Trophoblast cell (in vitro differentiated cells and primary cell): ENCODE data around the gene PDHX.
"Not testable (repeated sequence)": the region's sequence is repeated elsewhere in the genome, so short reads cannot be mapped to it uniquely, and the experiment has no call there.

Source experiments
- DNase-seq, 2 donors: peaks; one replicate each; pipeline ENCODE4 v3.0.0-alpha.2; 2016
- H2AFZ ChIP-seq: 2 replicates; pipeline ENCODE4 v1.6.1; 2013; ENCODE audit warnings: low read length, moderate library complexity, mild to moderate bottlenecking; ENCODE audit not compliant: insufficient read depth, poor library complexity
- H2AK5ac ChIP-seq: 2 replicates; pipeline ENCODE4 v1.6.1; 2013; ENCODE audit warnings: mild to moderate bottlenecking, low read length
- H2BK120ac ChIP-seq: 2 replicates; pipeline ENCODE4 v1.6.1; 2013; ENCODE audit warnings: low read length, mild to moderate bottlenecking, moderate library complexity; ENCODE audit not compliant: insufficient read depth, poor library complexity
- H2BK12ac ChIP-seq: 2 replicates; pipeline ENCODE4 v1.6.1; 2013; ENCODE audit warnings: mild to moderate bottlenecking, low read length, moderate library complexity
- H2BK5ac ChIP-seq: 2 replicates; pipeline ENCODE4 v1.6.1; 2013; ENCODE audit warnings: low read length, low read depth, moderate library complexity, mild to moderate bottlenecking; ENCODE audit not compliant: poor library complexity
- H3K14ac ChIP-seq: 2 replicates; pipeline ENCODE4 v1.6.1; 2013; ENCODE audit warnings: mild to moderate bottlenecking, low read length
- H3K18ac ChIP-seq: 2 replicates; pipeline ENCODE4 v1.6.1; 2013; ENCODE audit warnings: mild to moderate bottlenecking, low read length
- H3K23ac ChIP-seq: 2 replicates; pipeline ENCODE4 v1.6.1; 2013; ENCODE audit warnings: low read length
- H3K27ac ChIP-seq: 2 replicates; pipeline ENCODE4 v1.5.1; 2013; ENCODE audit warnings: low read depth, mild to moderate bottlenecking, inconsistent platforms, low read length, moderate library complexity
- H3K27me3 ChIP-seq: 2 replicates; pipeline ENCODE4 v1.6.1; 2013; ENCODE audit warnings: inconsistent platforms, mild to moderate bottlenecking, low read length, moderate library complexity; ENCODE audit not compliant: insufficient read depth
- H3K36me3 ChIP-seq, 2 experiments: 1 replicate in 1 of 2; 2 replicates in 1 of 2; pipeline ENCODE4 v1.6.1; 2013; ENCODE audit warnings: low read length in 2 of 2, mild to moderate bottlenecking in 2 of 2, moderate library complexity in 1 of 2; ENCODE audit not compliant: insufficient read depth in 2 of 2, control insufficient read depth in 1 of 2
- H3K4ac ChIP-seq: 2 replicates; pipeline ENCODE4 v1.6.1; 2013; ENCODE audit warnings: low read depth, mild to moderate bottlenecking, low read length, moderate library complexity
- H3K4me1 ChIP-seq, 2 experiments: 1 replicate in 1 of 2; 2 replicates in 1 of 2; pipeline ENCODE4 v1.6.1; 2013; ENCODE audit warnings: low read length in 2 of 2, mild to moderate bottlenecking in 2 of 2, moderate library complexity in 1 of 2; ENCODE audit not compliant: insufficient read depth in 2 of 2, control insufficient read depth in 1 of 2
- H3K4me2 ChIP-seq: 2 replicates; pipeline ENCODE4 v1.6.1; 2013; ENCODE audit warnings: inconsistent platforms, mild to moderate bottlenecking, low read length, moderate library complexity
- H3K4me3 ChIP-seq: 2 replicates; pipeline ENCODE4 v1.5.1; 2013; ENCODE audit warnings: mild to moderate bottlenecking, low read depth, low read length, inconsistent platforms
- H3K79me1 ChIP-seq: one replicate; pipeline ENCODE4 v1.6.1; 2013; ENCODE audit warnings: low read length
- H3K79me2 ChIP-seq: 2 replicates; pipeline ENCODE4 v1.6.1; 2013; ENCODE audit warnings: low read length, mild to moderate bottlenecking; ENCODE audit not compliant: control insufficient read depth, insufficient read depth, poor library complexity
- H3K9ac ChIP-seq: 2 replicates; pipeline ENCODE4 v1.6.1; 2013; ENCODE audit warnings: mild to moderate bottlenecking, low read length
- H3K9me3 ChIP-seq: 2 replicates; pipeline ENCODE4 v1.6.1; 2013; ENCODE audit warnings: low read depth, mild to moderate bottlenecking, control low read depth, inconsistent platforms, low read length; ENCODE audit not compliant: insufficient read depth
- H4K12ac ChIP-seq: 2 replicates; pipeline ENCODE4 v1.6.1; 2013; ENCODE audit warnings: low read depth, mild to moderate bottlenecking, low read length, moderate library complexity
- H4K8ac ChIP-seq: 2 replicates; pipeline ENCODE4 v1.6.1; 2013; ENCODE audit warnings: low read depth, mild to moderate bottlenecking, low read length, moderate library complexity
- H4K91ac ChIP-seq: one replicate; pipeline ENCODE4 v1.6.1; 2013; ENCODE audit warnings: low read depth, mild to moderate bottlenecking, low read length, moderate library complexity
- WGBS: extraction: QIAGEN DNeasy Blood & Tissue Kit; methylation state at CpG from one replicate; pipeline ENCODE4 v1.1.7; 2013; ENCODE audit warnings: missing lambda C conversion rate; ENCODE audit not compliant: insufficient read length, insufficient coverage; ENCODE audit errors: extremely low coverage; 5-methylcytosine and 5-hydroxymethylcytosine counted together

PDHX gene

GRCh38 chr11:35016916-35017315 is 100.5 kb downstream of the PDHX start:
- Histone ChIP-seq H4K12ac (no peak overlapping the region), H3K4me2 (no peak overlapping the region), H3K27me3 (no peaks in the 10 kb centered on the region), H2BK120ac (no peak overlapping the region), H3K18ac (no peak overlapping the region), H2AK5ac (no peak overlapping the region), H3K9ac (no peak overlapping the region), H2BK5ac (no peak overlapping the region), H4K8ac (no peak overlapping the region), H3K23ac (no peak overlapping the region), H3K79me2 (no peaks in the 10 kb centered on the region), H2AFZ (no peak overlapping the region), H3K14ac (no peak overlapping the region), H3K4me1 (no peaks in the 10 kb centered on the region), H3K79me1 (peaks cover 2% of the 10 kb centered on the region), H3K36me3 (no peaks in the 10 kb centered on the region), H2BK12ac (no peak overlapping the region), H3K9me3 (peaks cover 4% of the 10 kb centered on the region), H3K27ac (no peak overlapping the region), H3K4me3 (no peak overlapping the region), H3K4ac (no peak overlapping the region), H4K91ac (no peak overlapping the region)
- WGBS, result no CpG with 5 or more reads among the region's 4 CpGs
- DNase-seq, result no peak

- H3K79me1 ChIP-seq, result peaks cover 2% of the 10 kb centered on the region
- H3K27ac ChIP-seq, result no peak overlapping the region
- no peak overlapping the region for H2AFZ ChIP-seq
- H4K12ac ChIP-seq, result no peak overlapping the region
- no peak for DNase-seq
- H2BK120ac ChIP-seq, result no peak overlapping the region
- H2AK5ac ChIP-seq, result no peak overlapping the region
- no peak overlapping the region for H3K4ac ChIP-seq
- no peak overlapping the region for H4K8ac ChIP-seq
- H3K4me2 ChIP-seq, result no peak overlapping the region
- no peaks in the 10 kb centered on the region for H3K4me1 ChIP-seq
- H3K14ac ChIP-seq, result no peak overlapping the region
- H3K18ac ChIP-seq, result no peak overlapping the region
- no peaks in the 10 kb centered on the region for H3K79me2 ChIP-seq
- no peaks in the 10 kb centered on the region for H3K27me3 ChIP-seq
- no peak overlapping the region for H2BK12ac ChIP-seq
- peaks cover 4% of the 10 kb centered on the region for H3K9me3 ChIP-seq
- no peak overlapping the region for H3K9ac ChIP-seq
- no peak overlapping the region for H4K91ac ChIP-seq
- no peaks in the 10 kb centered on the region for H3K36me3 ChIP-seq
- no CpG with 5 or more reads among the region's 8 CpGs for WGBS
- no peak overlapping the region for H2BK5ac ChIP-seq
- no peak overlapping the region for H3K23ac ChIP-seq
- H3K4me3 ChIP-seq, result no peak overlapping the region
Observed at GRCh38 chr11:35017528-35018342, 101.3 kb downstream of the PDHX start.

GRCh38 chr11:35021589-35021988 is 105.2 kb downstream of the PDHX start:
- no peak overlapping the region for H4K91ac ChIP-seq
- no peak overlapping the region for H3K9ac ChIP-seq
- H3K27ac ChIP-seq, result no peak overlapping the region
- no peak overlapping the region for H2AK5ac ChIP-seq
- H3K27me3 ChIP-seq, result no peaks in the 10 kb centered on the region
- no peaks in the 10 kb centered on the region for H3K79me1 ChIP-seq
- H3K36me3 ChIP-seq, result no peaks in the 10 kb centered on the region
- H2BK12ac ChIP-seq, result no peak overlapping the region
- H3K9me3 ChIP-seq, result peaks cover 4% of the 10 kb centered on the region
- H3K4ac ChIP-seq, result no peak overlapping the region
- H2AFZ ChIP-seq, result no peak overlapping the region
- no peak overlapping the region for H3K4me3 ChIP-seq
- no peak overlapping the region for H4K8ac ChIP-seq
- DNase-seq, result no peak
- no peaks in the 10 kb centered on the region for H3K79me2 ChIP-seq
- no peak overlapping the region for H2BK120ac ChIP-seq
- H3K4me1 ChIP-seq, result no peaks in the 10 kb centered on the region
- no peak overlapping the region for H3K18ac ChIP-seq
- H3K23ac ChIP-seq, result no peak overlapping the region
- H3K14ac ChIP-seq, result no peak overlapping the region
- no peak overlapping the region for H3K4me2 ChIP-seq
- no peak overlapping the region for H2BK5ac ChIP-seq
- H4K12ac ChIP-seq, result no peak overlapping the region
- WGBS, result no CpG with 5 or more reads among the region's 8 CpGs

- H3K9ac ChIP-seq, H4K12ac ChIP-seq, H3K79me2 ChIP-seq, H2AFZ ChIP-seq, H2BK12ac ChIP-seq, H4K8ac ChIP-seq, H3K18ac ChIP-seq, H3K4me1 ChIP-seq, DNase-seq, H3K27me3 ChIP-seq, H3K27ac ChIP-seq, H3K4me3 ChIP-seq, H3K79me1 ChIP-seq, H2AK5ac ChIP-seq, H3K4ac ChIP-seq, H3K14ac ChIP-seq, H2BK5ac ChIP-seq, H3K23ac ChIP-seq, H4K91ac ChIP-seq, H3K9me3 ChIP-seq, H3K4me2 ChIP-seq, H3K36me3 ChIP-seq, H2BK120ac ChIP-seq: not testable (repeated sequence)
- WGBS, result no CpG with 5 or more reads among the region's 3 CpGs
Observed at GRCh38 chr11:35023940-35024339, 107.5 kb downstream of the PDHX start.
